HG02852 (cell line): Measurements from ENCODE around the gene TOR1A.
"Not testable (repeated sequence)": the region's sequence is repeated elsewhere in the genome, so short reads cannot be mapped to it uniquely, and the experiment has no call there.

Experiments used
- ATAC-seq: cut with Tn5 transposase; IDR thresholded peaks from one replicate; pipeline ENCODE4 v1.9.1; 2021; ENCODE audit warnings: mild to moderate bottlenecking, moderate library complexity; ENCODE audit not compliant: unreplicated experiment

TOR1A gene

GRCh38 chr9:129823542-129823934 lies 398 bp downstream of the TOR1A start:
- no peak for ATAC-seq

GRCh38 chr9:129822898-129823541 lies 916 bp downstream of the TOR1A start:
- no peak for ATAC-seq

- no peak for ATAC-seq
Observed at GRCh38 chr9:129816501-129817435, 7.2 kb downstream of the TOR1A start.

- no peak for ATAC-seq
Observed at GRCh38 chr9:129815278-129815677, 8.7 kb downstream of the TOR1A start.

DNA sequence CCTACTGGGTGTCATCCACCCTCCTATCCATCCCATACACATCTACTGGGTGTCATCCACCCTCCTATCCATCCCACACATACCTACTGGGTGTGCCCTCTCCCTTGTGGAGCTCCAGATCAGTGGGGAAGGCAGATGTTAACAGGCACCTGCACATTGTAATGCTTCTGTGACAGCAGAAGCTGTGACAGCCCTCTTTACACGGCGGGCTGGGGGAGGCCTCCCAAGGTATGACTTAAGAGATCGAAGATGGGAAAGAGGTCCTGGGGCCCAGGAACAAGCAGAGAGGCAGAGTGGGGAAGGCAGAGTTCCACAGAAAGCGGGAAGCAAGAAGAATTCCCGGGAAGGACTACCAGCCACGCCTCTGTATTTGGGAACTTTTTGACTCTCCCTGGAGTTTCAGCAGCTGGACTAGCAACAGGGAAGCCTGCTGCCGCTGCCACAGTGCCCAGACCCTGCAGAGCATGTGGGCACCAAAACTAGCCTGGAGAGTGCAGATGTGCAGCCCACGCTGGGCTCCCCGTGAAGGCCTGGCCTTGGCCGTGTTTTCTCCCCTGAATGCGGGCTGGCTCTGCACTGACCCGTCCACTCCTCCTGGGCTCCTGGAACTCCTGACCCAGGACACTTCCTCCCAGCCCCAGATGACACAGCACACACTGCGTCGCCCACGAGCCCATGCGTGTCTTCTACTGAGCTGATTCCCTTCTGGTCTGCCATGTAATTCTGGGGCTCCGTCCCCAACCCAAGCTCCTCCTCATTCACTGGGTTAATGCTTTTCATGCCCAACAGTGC lies 9.3 kb downstream of the TOR1A start:
- ATAC-seq: no peak

DNA sequence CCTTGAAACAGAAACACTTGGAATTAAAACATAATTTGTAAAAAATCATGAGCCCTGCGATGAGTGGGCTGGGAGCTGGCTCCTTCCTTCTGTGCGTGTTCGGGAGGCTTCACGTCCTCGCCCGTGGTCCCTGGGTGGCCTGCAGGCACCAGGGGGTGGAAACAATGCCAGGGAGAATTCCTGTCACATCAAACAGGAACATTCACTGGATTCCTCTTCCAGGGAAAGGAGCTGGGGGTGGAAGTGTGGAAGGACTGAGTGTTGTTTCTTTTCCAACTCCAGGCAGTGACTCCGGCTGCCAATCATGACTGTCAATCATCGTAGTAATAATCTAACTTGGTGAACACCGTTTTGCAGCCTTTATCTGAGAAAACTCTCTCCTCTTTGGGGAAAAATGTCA lies 10.3 kb downstream of the TOR1A start:
- ATAC-seq: no peak

GRCh38 chr9:129812385-129812784 lies 11.6 kb downstream of the TOR1A start:
- no peak for ATAC-seq

- ATAC-seq: no peak
Observed at GRCh38 chr9:129811967-129812363, 12.0 kb downstream of the TOR1A start.

DNA sequence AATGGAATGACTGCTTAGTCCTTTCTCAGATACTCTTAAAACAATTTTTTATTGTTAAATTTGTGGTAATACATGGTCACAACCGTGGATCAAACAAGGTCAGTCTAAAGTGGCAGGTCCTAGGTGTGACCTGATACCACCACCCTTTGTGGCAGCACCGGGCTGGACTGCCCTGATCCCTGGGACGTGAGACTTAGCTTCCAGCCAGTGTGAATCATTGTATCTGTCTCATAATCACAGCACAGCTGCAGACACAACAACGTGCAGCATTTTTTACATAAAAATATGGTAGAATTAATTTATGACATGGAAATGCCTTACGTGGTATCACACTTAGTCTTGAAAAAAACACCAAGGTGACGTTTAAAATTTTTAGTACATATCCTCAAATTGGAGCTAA lies 13.1 kb downstream of the TOR1A start:
- no peak for ATAC-seq

GRCh38 chr9:129810116-129810515 lies 13.8 kb downstream of the TOR1A start:
- ATAC-seq: no peak

DNA sequence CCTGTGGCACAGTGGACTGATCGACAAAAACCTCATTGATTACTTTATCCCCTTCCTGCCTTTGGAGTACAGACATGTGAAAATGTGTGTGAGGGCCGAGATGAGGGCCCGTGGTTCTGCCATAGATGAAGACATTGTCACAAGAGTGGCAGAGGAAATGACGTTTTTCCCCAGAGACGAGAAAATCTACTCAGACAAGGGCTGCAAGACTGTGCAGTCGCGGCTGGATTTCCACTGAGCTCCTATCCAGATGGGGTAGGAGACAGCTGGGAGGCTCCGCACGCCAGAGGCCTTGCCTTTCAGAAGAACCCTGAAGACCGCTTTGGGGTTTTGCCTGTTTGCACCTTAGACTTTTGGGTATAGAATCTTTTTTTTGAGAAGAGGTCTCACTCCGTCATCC lies 14.6 kb downstream of the TOR1A start:
- no peak for ATAC-seq

GRCh38 chr9:129806061-129806460 lies 17.9 kb downstream of the TOR1A start:
- no peak for ATAC-seq

DNA sequence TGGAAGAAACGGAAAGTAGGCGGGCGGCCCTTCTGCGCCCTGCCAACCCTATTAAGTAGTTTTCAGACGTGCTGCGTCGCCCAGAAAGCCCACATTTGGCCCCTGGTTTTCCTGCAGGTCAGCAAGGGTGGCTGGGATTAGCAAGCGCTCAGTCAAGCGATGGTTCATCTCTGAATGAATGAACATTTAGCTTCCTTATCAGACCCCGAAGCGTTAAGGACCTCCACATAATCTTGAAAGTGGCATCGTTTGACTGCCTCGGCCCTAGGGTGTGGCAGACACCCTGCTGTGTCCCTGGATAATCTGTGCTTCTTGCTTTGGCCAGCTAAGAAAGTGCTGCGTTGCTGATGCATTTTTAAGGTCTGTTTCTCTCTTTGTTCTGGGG lies 20.3 kb downstream of the TOR1A start:
- no peak for ATAC-seq

DNA sequence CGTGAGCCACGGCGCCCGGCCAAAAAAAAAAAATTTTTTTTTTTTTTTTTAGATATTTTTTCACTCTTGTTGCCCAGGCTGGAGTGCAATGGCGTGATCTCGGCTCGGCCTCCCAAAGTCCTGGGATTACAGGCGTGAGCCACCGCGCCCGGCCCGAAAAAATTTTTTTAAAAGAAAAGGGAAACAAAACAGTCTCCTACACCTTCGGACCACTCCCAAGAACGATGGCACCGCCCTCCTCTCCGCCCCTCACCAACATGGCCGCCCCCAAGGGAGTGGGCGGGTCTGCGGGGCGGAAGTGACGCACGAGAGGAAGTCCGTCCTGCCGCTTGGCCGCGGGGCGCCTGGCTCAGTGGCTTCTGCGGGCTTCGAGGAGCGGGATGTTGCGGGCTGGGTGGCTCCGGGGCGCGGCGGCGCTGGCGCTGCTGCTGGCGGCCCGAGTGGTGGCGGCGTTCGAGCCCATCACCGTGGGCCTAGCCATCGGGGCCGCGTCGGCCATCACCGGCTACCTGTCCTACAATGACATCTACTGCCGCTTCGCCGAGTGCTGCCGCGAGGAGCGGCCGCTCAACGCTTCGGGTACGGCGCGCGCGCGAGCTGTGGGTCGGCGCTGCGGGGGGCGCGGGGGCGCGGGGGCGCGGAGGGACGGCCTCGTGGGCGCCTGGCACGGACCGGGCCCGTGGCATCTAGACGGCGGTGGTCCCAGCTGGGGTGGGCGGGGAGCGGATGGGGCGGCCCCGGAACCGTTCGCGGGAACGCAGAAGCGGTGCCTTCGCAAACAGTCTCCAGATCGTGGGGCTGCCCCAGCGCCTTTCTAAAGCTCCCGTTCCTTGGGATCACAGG lies 20.9 kb downstream of the TOR1A start, which contains the start of gene TOR1B:
TSS of gene TOR1B (plus strand) at position 352 of the 843 bp plus-strand sequence. CDS start at position 381, 29 bp downstream.
- ATAC-seq: peak; percentile 86

- no peak for ATAC-seq
Observed at GRCh38 chr9:129801504-129801903, 22.4 kb downstream of the TOR1A start.

DNA sequence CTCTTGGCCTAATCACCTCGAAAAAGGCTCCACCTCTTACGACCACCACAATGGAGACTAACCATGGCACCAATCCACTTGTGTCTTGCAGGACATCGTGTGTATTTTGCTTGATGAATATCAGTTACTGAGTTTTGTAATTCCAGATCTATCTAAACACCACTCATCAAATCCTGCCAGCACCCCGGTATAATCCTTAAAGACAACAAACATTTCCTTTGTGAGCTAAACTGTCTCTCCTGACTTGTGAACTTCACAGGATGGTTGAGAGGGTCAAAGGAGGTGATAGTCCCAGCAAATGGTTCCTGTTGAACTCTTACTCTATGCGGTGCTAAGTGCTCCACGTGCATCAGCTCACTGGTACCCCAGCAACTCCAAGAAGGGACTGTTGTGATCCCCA lies 25.0 kb downstream of the TOR1A start:
- no peak for ATAC-seq

DNA sequence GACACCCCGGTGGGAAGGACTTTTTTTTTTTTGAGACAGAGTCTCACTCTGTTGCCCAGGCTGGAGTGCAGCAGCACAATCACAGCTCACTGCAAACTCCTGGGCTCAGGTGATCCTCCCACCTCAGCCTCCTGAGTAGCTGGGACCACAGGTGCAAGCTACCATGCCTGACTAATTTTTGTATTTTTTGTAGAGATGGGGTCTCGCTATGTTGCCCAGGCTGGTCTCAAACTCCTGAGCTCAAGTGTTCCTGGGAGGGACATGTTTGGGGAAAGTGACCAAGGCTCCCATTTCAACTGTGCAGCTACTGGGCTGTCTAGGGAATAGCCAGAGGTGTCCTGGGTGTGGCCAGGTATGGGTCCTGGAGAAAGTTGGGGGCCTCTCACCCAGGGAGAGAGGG lies 27.9 kb downstream of the TOR1A start:
- not testable (repeated sequence) for ATAC-seq

DNA sequence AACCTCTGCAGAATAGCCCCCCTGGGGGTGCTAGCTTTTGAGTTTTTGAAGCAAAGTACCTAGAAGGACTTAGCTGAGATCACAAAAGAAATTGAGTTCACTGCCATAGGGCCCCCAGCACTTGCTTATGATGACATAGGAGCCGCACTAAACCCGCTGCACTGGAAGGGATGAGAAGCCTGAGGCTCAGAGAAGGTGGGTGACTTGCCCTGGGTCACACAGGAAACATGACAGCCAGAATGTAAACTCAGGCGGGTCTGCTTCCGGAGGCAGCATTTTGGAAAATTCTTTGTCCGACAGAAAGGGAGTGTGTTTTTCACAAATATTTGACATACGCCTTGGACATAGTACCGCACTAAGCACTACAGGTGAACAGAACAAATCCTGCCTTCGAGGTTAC lies 29.4 kb downstream of the TOR1A start:
- no peak for ATAC-seq

- ATAC-seq: no peak
Observed at GRCh38 chr9:129786481-129786880, 37.5 kb downstream of the TOR1A start.

- no peak for ATAC-seq
Observed at GRCh38 chr9:129785866-129786265, 38.1 kb downstream of the TOR1A start.
